Measurements from ENCODE around the gene ZNF385B. TPM values are rescaled to one million over a fixed set of nuclear protein-coding genes. Genes with fewer than 3 reads are reported as not detected.

ZNF385B gene
- total and polyA plus RNA-seq, 8 donors, result 1.8 to 41.4 (median 3.5) TPM; not detected in 1

GRCh38 chr2:179438654-179439053 is 422.8 kb downstream of the ZNF385B start:
- H3K27me3 ChIP-seq, result no peaks in the 10 kb centered on the region
- TF ChIP-seq POLR2AphosphoS5 (IDR thresholded peaks at IDR 0.05) (no peak), EP300 (IDR thresholded peaks at IDR 0.05) (no peak), POLR2A (IDR thresholded peaks at IDR 0.05) (no peak), CTCF (IDR thresholded peaks at IDR 0.05) (no peak)
- DNase-seq, result no peak
- H3K27ac ChIP-seq, result no peak overlapping the region
- no peaks in the 10 kb centered on the region for H3K4me1 ChIP-seq
- H3K36me3 ChIP-seq, result no peaks in the 10 kb centered on the region
- H3K4me3 ChIP-seq, result no peak overlapping the region
- intact Hi-C loops (cut with DNase I; ENCODE audit: low total_unique reads), result no loop called here
- 41 to 69% (median 48%) methylated on average over 4 of the region's 4 CpGs for WGBS, 5 donors
- H3K9me3 ChIP-seq, result no peaks in the 10 kb centered on the region

- Histone ChIP-seq H3K4me3 (no peak overlapping the region), H3K36me3 (no peaks in the 10 kb centered on the region), H3K4me1 (no peaks in the 10 kb centered on the region), H3K9me3 (no peaks in the 10 kb centered on the region), H3K27me3 (no peaks in the 10 kb centered on the region), H3K27ac (no peak overlapping the region)
- no peak for DNase-seq
- intact Hi-C loops (cut with DNase I; ENCODE audit: low total_unique reads), result no loop called here
- 53 to 79% (median 56%) methylated on average over 3 of the region's 3 CpGs for WGBS, 5 donors
- no peak for TF ChIP-seq POLR2A (IDR thresholded peaks at IDR 0.05)
- TF ChIP-seq CTCF (IDR thresholded peaks at IDR 0.05), result no peak
- no peak for TF ChIP-seq EP300 (IDR thresholded peaks at IDR 0.05)
- TF ChIP-seq POLR2AphosphoS5 (IDR thresholded peaks at IDR 0.05), result no peak
These were observed 424.0 kb downstream of the ZNF385B start for GRCh38 chr2:179437430-179437829.

- no peak overlapping the region for H3K27ac ChIP-seq
- H3K27me3 ChIP-seq, result no peaks in the 10 kb centered on the region
- no peaks in the 10 kb centered on the region for H3K9me3 ChIP-seq
- intact Hi-C loops (cut with DNase I; ENCODE audit: low total_unique reads), result no loop called here
- H3K36me3 ChIP-seq, result no peaks in the 10 kb centered on the region
- H3K4me1 ChIP-seq, result no peaks in the 10 kb centered on the region
- no peak overlapping the region for H3K4me3 ChIP-seq
- TF ChIP-seq POLR2A (IDR thresholded peaks at IDR 0.05) (no peak), CTCF (IDR thresholded peaks at IDR 0.05) (no peak), EP300 (IDR thresholded peaks at IDR 0.05) (no peak), POLR2AphosphoS5 (IDR thresholded peaks at IDR 0.05) (no peak)
- DNase-seq, result no peak
- WGBS, 5 donors, result 74 to 86% (median 79%) methylated on average over 2 of the region's 2 CpGs
These were observed 425.8 kb downstream of the ZNF385B start for GRCh38 chr2:179435566-179435965.

- DNase-seq, result no peak
- Histone ChIP-seq H3K9me3 (no peaks in the 10 kb centered on the region), H3K4me1 (no peaks in the 10 kb centered on the region), H3K4me3 (no peak overlapping the region), H3K27me3 (no peaks in the 10 kb centered on the region), H3K27ac (no peak overlapping the region), H3K36me3 (no peaks in the 10 kb centered on the region)
- no peak for TF ChIP-seq CTCF (IDR thresholded peaks at IDR 0.05)
- TF ChIP-seq POLR2A (IDR thresholded peaks at IDR 0.05), result no peak
- no peak for TF ChIP-seq EP300 (IDR thresholded peaks at IDR 0.05)
- intact Hi-C loops (cut with DNase I; ENCODE audit: low total_unique reads), result no loop called here
- 78 to 89% (median 86%) methylated on average over 4 of the region's 4 CpGs for WGBS, 5 donors
These were observed 426.4 kb downstream of the ZNF385B start for GRCh38 chr2:179435000-179435399.

Data from stomach (tissue), 9 donors.